Lower leg skin (tissue), 3 donors: ENCODE measurements around the gene CDC25B.

ENCODE experiments used
- CTCF ChIP-seq, 3 donors: fragments of 450-650 bp; IDR thresholded peaks; one replicate each; pipeline ENCODE4 v1.5.1; 2016; ENCODE audit warnings: antibody characterized with exemption in 3 of 3, mild to moderate bottlenecking in 3 of 3, moderate library complexity in 2 of 3
- POLR2A ChIP-seq, 2 donors: fragments of 450-650 bp; IDR thresholded peaks; one replicate each; pipeline ENCODE4 v1.6.1; 2016 to 2017; ENCODE audit warnings: antibody characterized with exemption in 2 of 2, mild to moderate bottlenecking in 1 of 2, moderate library complexity in 1 of 2

DNA sequence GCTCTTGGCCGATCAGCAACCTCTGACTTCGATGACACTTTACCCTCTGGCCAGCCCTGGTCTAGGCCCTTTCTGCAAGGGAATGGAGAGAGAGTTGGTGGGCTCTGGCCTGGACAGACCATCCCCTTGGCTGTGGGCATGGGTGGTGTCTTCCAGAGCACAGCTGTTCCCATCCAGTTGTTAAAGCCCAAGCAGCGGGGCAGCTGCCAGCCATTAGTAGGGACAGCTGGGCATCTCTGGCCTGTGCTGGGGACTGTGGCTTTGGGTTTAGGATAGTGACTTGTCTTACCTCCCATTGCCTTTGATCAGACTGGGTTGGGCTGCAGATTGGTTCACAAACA lies 2.8 kb downstream of the CDC25B start:
- no peak for TF ChIP-seq CTCF (IDR thresholded peaks at IDR 0.05)
- TF ChIP-seq POLR2A (IDR thresholded peaks at IDR 0.05), result no peak
